IgD-negative memory B cell (primary cell): ENCODE data around the gene KRTAP9-4. TPM values are rescaled to one million over a fixed set of nuclear protein-coding genes. Genes with fewer than 3 reads are reported as not detected.
A peak's percentile ranks its signal among the peaks of the same experiment; 100 is the strongest.
"Not testable (repeated sequence)": the region's sequence is repeated elsewhere in the genome, so short reads cannot be mapped to it uniquely, and the experiment has no call there.

ENCODE experiments used
- H3K27ac Mint-ChIP-seq, 3 donors: one replicate each; pipeline ENCODE4 v1.8.0; 2020 to 2022; ENCODE audit warnings: mild to moderate bottlenecking in 3 of 3, mixed read lengths in 3 of 3, moderate library complexity in 1 of 3
- H3K27me3 Mint-ChIP-seq: one replicate; pipeline ENCODE4 v1.8.0; 2021; ENCODE audit warnings: mixed read lengths
- H3K36me3 Mint-ChIP-seq: one replicate; pipeline ENCODE4 v1.8.0; 2020; ENCODE audit warnings: mild to moderate bottlenecking, mixed read lengths
- H3K4me1 Mint-ChIP-seq, 3 donors: one replicate each; pipeline ENCODE4 v1.8.0; 2020 to 2022; ENCODE audit warnings: mixed read lengths in 3 of 3, mild to moderate bottlenecking in 1 of 3
- H3K4me3 Mint-ChIP-seq, 4 donors: one replicate each; pipeline ENCODE4 v1.8.0; 2020 to 2022; ENCODE audit warnings: mild to moderate bottlenecking in 4 of 4, mixed read lengths in 4 of 4, moderate library complexity in 3 of 4
- H3K9me3 Mint-ChIP-seq, 3 donors: one replicate each; pipeline ENCODE4 v1.8.0; 2020 to 2021; ENCODE audit warnings: mixed read lengths in 3 of 3, mild to moderate bottlenecking in 1 of 3
- polyA plus RNA-seq: library from polyadenylated mRNA; unstranded; fragments of 300-500 nt; fragmentation: Illumina TruSeq; gene quantifications from one replicate; pipeline ENCODE4 v1.2.3, GENCODE V29; 2021

The KRTAP9-4 gene
- polyA plus RNA-seq = not detected

DNA sequence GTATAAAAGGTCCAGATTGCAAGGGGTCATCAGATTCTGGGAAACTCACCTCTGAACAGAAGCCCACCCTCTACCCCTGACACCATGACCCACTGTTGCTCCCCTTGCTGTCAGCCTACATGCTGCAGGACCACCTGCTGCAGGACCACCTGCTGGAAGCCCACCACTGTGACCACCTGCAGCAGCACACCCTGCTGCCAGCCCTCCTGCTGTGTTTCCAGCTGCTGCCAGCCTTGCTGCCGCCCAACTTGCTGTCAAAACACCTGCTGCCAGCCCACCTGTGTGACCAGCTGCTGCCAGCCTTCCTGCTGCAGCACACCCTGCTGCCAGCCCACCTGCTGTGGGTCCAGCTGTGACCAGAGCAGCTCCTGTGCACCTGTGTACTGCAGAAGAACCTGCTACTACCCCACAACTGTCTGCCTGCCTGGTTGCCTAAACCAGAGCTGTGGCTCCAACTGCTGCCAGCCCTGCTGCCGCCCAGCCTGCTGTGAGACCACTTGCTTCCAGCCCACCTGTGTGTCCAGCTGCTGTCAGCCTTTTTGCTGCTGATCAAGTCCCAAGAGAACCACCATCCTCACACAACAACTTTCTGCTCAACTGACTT is at the start of gene KRTAP9-4:
TSS of gene KRTAP9-4 (plus strand) at position 51 of the 604 bp plus-strand sequence. CDS start at position 85, 34 bp downstream.
- H3K27ac Mint-ChIP-seq = peak within 1 kb of the TSS in 1 of 3 donors; percentile 10
- H3K27me3 Mint-ChIP-seq, H3K4me3 Mint-ChIP-seq, H3K9me3 Mint-ChIP-seq, H3K4me1 Mint-ChIP-seq, H3K36me3 Mint-ChIP-seq: not testable (repeated sequence)

DNA sequence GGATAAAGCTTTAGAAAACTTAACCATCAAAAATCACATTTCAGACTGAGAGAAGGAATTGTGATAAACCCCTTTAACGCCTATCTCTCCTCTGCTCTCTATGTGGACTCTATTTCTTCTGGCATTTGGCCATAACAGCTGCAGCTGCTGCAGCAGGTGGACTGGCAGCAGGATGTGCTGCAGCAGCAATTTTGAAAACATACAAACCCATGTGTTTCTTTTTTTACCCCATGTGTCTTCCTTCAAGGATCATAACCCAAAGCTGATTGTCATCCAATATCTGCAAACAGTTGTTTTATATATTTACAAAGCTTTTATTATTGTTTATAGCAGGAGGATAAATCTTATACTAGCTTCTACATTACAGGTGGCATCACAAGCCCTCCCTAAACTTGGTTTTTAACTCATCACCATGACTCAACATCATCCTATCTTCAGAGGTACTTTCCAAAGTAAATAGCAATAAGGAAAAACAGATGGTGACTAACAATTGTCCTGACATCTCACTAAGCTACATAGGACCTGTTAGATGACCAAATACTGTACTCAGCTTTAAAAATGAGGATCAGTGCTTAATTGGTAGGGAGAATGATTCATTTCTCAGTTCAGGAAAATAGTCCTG is 37.5 kb upstream of the KRTAP9-4 start:
- Mint-ChIP-seq H3K9me3 (peaks cover 0 to 5% (median 0%) of the 10 kb centered on the region in 3 donors), H3K27ac (no peak overlapping the region), H3K4me3 (no peak overlapping the region), H3K36me3 (no peaks in the 10 kb centered on the region), H3K27me3 (peaks cover 41% of the 10 kb centered on the region), H3K4me1 (peaks cover 0 to 10% (median 0%) of the 10 kb centered on the region in 3 donors)

DNA sequence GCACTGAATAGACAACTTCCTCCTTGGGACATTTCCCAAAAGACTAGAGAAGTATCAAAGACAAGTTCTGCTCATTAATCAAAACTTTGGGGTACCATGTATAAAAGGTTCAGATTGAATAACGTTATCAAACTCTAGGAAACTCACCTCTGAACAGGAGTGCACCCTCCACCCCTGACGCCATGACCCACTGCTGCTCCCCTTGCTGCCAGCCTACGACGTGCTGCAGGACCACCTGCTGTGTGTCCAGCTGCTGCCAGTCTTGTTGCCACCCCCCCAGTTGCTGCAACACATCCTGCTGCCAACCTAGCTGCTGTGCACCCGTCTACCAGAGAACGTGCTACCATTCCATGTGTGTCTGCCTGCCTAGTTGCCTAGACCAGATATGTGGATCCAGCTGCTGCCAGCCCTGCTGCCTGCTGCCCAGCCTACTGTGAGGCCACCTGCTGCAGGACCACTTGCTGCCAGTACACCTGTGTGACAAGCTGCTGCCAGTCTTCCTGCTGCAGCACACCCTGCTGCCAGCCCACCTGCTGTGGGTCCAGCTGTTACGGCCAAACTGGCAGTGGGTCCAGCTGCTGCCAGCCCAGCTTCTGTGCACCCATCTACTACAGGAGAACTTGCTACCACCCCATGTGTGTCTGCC is 36.8 kb upstream of the KRTAP9-4 start:
- H3K27ac Mint-ChIP-seq = no peak overlapping the region
- peak overlapping the region in 1 of 4 donors; percentile 26 for H3K4me3 Mint-ChIP-seq
- H3K36me3 Mint-ChIP-seq = no peaks in the 10 kb centered on the region
- H3K27me3 Mint-ChIP-seq = peaks cover 40% of the 10 kb centered on the region
- peaks cover 0 to 10% (median 0%) of the 10 kb centered on the region in 3 donors for H3K4me1 Mint-ChIP-seq
- peaks cover 0 to 5% (median 0%) of the 10 kb centered on the region in 3 donors for H3K9me3 Mint-ChIP-seq

DNA sequence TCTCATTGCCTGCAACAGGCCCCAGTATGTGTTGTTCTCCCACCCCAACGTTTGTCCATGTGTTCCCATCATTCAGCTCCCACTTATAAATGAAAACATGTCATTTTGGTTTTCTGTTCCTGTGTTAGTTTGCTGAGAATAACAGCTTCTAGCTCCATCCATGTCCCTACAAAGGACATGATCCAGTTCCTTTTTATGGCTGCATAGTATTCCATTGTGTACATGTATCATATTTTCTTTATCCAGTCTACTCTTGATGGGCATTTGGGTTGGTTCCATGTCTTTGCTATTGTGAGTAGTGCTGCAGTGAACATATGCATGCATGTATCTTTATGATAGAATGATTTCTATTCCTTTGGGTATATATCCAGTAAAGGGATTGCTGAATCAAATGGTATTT is 33.8 kb upstream of the KRTAP9-4 start:
- H3K27me3 Mint-ChIP-seq = peaks cover 20% of the 10 kb centered on the region
- H3K4me3 Mint-ChIP-seq = no peak overlapping the region
- H3K9me3 Mint-ChIP-seq = peaks cover 0 to 1% (median 0%) of the 10 kb centered on the region in 3 donors
- no peaks in the 10 kb centered on the region for H3K36me3 Mint-ChIP-seq
- H3K4me1 Mint-ChIP-seq = peaks cover 0 to 7% (median 0%) of the 10 kb centered on the region in 3 donors
- no peak overlapping the region for H3K27ac Mint-ChIP-seq

DNA sequence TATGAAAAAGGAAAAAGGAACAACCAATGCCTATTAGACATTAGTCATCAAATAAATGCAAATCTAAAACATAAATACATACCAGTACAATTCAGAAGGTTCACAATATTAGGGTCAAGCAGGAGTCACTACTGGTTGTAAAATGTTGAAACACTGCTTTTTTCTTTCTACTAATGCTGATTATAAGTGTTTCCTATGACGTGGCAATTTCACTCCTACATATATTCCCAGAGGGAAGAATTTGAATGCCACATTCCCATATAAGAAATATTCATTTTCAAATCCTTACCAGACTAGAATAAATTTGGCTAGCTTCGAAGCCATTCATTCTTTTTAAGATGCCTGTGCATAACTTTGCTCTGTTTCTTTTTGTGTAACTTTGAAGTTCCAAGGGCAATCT is 25.7 kb upstream of the KRTAP9-4 start:
- no peaks in the 10 kb centered on the region for H3K9me3 Mint-ChIP-seq
- no peaks in the 10 kb centered on the region for H3K4me1 Mint-ChIP-seq
- H3K27ac Mint-ChIP-seq = no peak overlapping the region
- no peak overlapping the region for H3K4me3 Mint-ChIP-seq
- H3K36me3 Mint-ChIP-seq = no peaks in the 10 kb centered on the region
- peaks cover 11% of the 10 kb centered on the region for H3K27me3 Mint-ChIP-seq

DNA sequence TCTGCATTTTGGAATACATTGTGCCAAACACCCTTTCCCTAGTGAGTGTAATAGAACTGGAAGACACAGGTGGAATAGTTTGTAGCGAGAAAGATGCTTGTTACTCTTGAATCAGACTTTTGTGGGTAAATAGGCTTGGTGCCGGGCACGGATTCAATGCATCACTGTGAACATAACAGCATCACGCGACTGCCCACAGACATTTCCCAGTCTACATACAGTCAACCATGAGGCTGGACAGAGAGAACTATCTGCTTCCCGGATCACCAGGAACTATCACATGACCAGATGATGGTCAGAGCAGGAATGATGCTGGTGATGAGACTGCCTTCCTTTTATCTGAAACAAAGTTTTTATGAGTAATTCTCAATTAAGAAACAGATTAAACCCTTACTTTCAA is 23.4 kb upstream of the KRTAP9-4 start:
- no peaks in the 10 kb centered on the region for H3K9me3 Mint-ChIP-seq
- no peaks in the 10 kb centered on the region for H3K36me3 Mint-ChIP-seq
- H3K4me3 Mint-ChIP-seq = no peak overlapping the region
- no peak overlapping the region for H3K27ac Mint-ChIP-seq
- peaks cover 15% of the 10 kb centered on the region for H3K27me3 Mint-ChIP-seq
- H3K4me1 Mint-ChIP-seq = peaks cover 0 to 3% (median 0%) of the 10 kb centered on the region in 3 donors

DNA sequence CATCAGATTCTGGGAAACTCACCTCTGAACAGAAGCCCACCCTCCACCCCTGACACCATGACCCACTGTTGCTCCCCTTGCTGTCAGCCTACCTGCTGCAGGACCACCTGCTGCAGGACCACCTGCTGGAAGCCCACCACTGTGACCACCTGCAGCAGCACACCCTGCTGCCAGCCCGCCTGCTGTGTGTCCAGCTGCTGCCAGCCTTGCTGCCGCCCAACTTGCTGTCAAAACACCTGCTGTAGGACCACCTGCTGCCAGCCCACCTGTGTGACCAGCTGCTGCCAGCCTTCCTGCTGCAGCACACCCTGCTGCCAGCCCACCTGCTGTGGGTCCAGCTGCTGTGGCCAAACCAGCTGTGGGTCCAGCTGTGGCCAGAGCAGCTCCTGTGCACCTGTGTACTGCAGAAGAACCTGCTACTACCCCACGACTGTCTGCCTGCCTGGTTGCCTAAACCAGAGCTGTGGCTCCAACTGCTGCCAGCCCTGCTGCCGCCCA is 22.8 kb upstream of the KRTAP9-4 start, which contains the start of gene KRTAP9-2:
TSS of gene KRTAP9-2 (plus strand) at position 51 of the 498 bp plus-strand sequence. CDS start at position 58, 7 bp downstream.
- H3K9me3 Mint-ChIP-seq, H3K27ac Mint-ChIP-seq, H3K36me3 Mint-ChIP-seq, H3K4me1 Mint-ChIP-seq, H3K4me3 Mint-ChIP-seq: not testable (repeated sequence)
- H3K27me3 Mint-ChIP-seq = peaks cover 15% of the 10 kb centered on the region

- Mint-ChIP-seq H3K4me3 (no peak overlapping the region), H3K4me1 (peaks cover 0 to 4% (median 0%) of the 10 kb centered on the region in 3 donors), H3K27ac (no peak overlapping the region), H3K36me3 (no peaks in the 10 kb centered on the region), H3K27me3 (peaks cover 23% of the 10 kb centered on the region), H3K9me3 (no peaks in the 10 kb centered on the region)
Measured at GRCh38 chr17:41230094-41230493, 19.4 kb upstream of the KRTAP9-4 start.

DNA sequence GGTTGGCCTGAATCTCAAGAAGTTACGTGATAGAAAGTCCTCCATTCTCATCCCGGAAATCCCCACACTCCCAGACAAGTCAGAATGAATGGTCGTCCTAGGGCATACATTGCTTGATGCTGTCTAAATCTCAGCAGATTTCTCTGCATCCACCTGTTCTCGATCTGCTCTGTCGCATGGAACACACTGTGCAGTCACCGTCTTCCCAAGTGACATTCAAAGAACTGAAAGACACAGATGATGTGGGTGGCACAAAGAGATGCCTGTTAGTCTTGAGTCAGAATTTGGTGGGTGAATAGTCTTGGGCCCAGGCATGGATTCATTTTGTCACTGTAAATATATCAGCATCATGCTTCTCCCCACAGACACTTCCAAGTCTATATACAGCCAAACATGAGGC is 17.8 kb upstream of the KRTAP9-4 start:
- Mint-ChIP-seq H3K27me3 (peaks cover 25% of the 10 kb centered on the region), H3K4me1 (peaks cover 0 to 4% (median 0%) of the 10 kb centered on the region in 3 donors), H3K4me3 (no peak overlapping the region), H3K9me3 (no peaks in the 10 kb centered on the region), H3K27ac (no peak overlapping the region), H3K36me3 (no peaks in the 10 kb centered on the region)

GRCh38 chr17:41232399-41233105 is 16.9 kb upstream of the KRTAP9-4 start, which contains the start of gene KRTAP9-3:
TSS of gene KRTAP9-3 (plus strand) at chr17:41232449. CDS start at chr17:41232502, 53 bp downstream.
- H3K4me1 Mint-ChIP-seq, H3K27ac Mint-ChIP-seq, H3K36me3 Mint-ChIP-seq, H3K9me3 Mint-ChIP-seq, H3K4me3 Mint-ChIP-seq: not testable (repeated sequence)
- peaks cover 25% of the 10 kb centered on the region for H3K27me3 Mint-ChIP-seq

GRCh38 chr17:41237116-41237515 is 12.4 kb upstream of the KRTAP9-4 start:
- not testable (repeated sequence) for H3K36me3 Mint-ChIP-seq, H3K4me1 Mint-ChIP-seq, H3K27ac Mint-ChIP-seq, H3K4me3 Mint-ChIP-seq, H3K9me3 Mint-ChIP-seq
- peaks cover 16% of the 10 kb centered on the region for H3K27me3 Mint-ChIP-seq

GRCh38 chr17:41237949-41238437 is 11.5 kb upstream of the KRTAP9-4 start, which contains the start of gene KRTAP9-8:
TSS of gene KRTAP9-8 (plus strand) at chr17:41237999. CDS start at chr17:41238052, 53 bp downstream.
- H3K36me3 Mint-ChIP-seq, H3K4me3 Mint-ChIP-seq, H3K4me1 Mint-ChIP-seq, H3K9me3 Mint-ChIP-seq, H3K27ac Mint-ChIP-seq: not testable (repeated sequence)
- H3K27me3 Mint-ChIP-seq = peaks cover 15% of the 10 kb centered on the region

DNA sequence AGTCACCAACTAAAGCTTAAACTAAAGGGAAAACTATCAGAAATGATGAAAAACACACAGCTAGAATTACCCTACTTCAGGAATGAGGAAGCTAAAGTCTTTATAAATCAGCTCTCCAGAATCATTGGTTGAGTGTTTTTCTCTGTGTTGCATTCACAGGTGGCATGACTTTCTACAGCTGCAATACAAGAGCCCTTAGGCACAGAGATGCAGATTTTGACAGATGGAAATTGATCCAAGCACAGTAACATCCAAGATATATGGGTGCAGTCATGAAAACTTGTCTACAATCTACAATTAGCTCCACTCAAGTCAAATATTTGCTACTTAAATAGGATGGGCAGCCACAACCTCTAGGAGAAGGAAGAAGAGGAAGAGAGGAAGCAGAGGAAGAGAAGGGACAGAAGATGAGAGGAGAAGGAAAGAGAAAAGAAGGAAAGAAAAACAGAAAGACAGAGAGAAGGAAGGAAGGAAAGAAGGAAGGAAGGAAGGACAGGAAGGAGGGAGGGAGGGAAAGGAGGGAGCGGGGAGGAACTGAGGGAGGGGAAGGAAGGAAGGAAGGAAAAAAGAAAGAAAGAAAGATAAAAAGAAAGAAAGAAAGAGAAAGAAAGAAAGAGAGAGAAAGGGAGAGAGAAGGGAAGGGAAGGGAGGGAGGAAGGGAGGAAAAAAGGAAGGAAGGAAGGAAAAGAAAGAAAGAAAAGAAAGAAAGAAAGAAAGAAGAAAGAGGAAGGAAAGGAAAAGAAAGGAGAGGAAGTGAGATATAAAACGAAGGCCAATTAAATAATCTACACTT is 2.3 kb upstream of the KRTAP9-4 start:
- not testable (repeated sequence) for H3K9me3 Mint-ChIP-seq, H3K36me3 Mint-ChIP-seq, H3K4me1 Mint-ChIP-seq, H3K27ac Mint-ChIP-seq, H3K4me3 Mint-ChIP-seq, H3K27me3 Mint-ChIP-seq

DNA sequence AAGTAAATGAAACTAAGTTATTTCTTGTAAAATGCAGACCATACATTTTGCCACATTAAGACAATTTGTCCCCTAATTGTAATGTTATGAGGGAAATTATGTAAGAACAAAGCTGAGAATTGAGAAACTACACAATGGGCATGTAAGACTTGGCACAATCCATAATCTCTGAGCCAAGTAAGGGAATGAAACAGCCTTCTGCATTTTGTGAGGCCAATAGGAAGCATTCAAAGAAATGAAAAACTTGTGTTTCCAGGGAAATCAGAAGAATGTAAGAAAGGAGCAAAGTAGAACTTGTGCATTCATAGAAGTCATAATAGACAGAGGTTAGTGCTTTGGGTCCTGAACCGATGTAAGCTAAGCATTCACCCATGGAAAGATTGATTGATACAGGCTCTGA is 1.8 kb downstream of the KRTAP9-4 start:
- H3K36me3 Mint-ChIP-seq = peaks cover 2% of the 10 kb centered on the region
- H3K9me3 Mint-ChIP-seq = no peaks in the 10 kb centered on the region
- peaks cover 14% of the 10 kb centered on the region for H3K27me3 Mint-ChIP-seq
- H3K4me1 Mint-ChIP-seq = peaks cover 0 to 11% (median 0%) of the 10 kb centered on the region in 3 donors
- no peak overlapping the region for H3K27ac Mint-ChIP-seq
- no peak overlapping the region for H3K4me3 Mint-ChIP-seq
